ENCODE data around the gene PTPRM. TPM values are rescaled to one million over a fixed set of nuclear protein-coding genes. Genes with fewer than 3 reads are reported as not detected.
A peak's percentile ranks its signal among the peaks of the same experiment; 100 is the strongest.

PTPRM gene
- polyA plus RNA-seq, 1 of the 3 experiments (the other 2 are of a cell fraction): 16.0 TPM

- TF ChIP-seq POLR2AphosphoS5 (IDR thresholded peaks at IDR 0.05; ENCODE audit: low read depth, low read length) (peak; percentile 71), ELF1 (IDR thresholded peaks at IDR 0.05) (no peak), TAF1 (IDR thresholded peaks at IDR 0.05; ENCODE audit: borderline replicate concordance, low read depth, low read length) (no peak), FOXJ3 (CRISPR knock-in tag; IDR thresholded peaks at IDR 0.05) (peak; percentile 86), MXI1 (IDR thresholded peaks at IDR 0.05; ENCODE audit: low read depth, low read length) (no peak), NRF1 (IDR thresholded peaks at IDR 0.05; ENCODE audit: low read depth, low read length) (no peak), EP300 (IDR thresholded peaks at IDR 0.05; ENCODE audit: borderline replicate concordance in 1 of 2, low read depth in 1 of 2, low read length in 1 of 2) (peak in 1 of 2 experiments; percentile 89; a peak in 2 of 4 replicates)
- TF ChIP-seq, protein P1, sequence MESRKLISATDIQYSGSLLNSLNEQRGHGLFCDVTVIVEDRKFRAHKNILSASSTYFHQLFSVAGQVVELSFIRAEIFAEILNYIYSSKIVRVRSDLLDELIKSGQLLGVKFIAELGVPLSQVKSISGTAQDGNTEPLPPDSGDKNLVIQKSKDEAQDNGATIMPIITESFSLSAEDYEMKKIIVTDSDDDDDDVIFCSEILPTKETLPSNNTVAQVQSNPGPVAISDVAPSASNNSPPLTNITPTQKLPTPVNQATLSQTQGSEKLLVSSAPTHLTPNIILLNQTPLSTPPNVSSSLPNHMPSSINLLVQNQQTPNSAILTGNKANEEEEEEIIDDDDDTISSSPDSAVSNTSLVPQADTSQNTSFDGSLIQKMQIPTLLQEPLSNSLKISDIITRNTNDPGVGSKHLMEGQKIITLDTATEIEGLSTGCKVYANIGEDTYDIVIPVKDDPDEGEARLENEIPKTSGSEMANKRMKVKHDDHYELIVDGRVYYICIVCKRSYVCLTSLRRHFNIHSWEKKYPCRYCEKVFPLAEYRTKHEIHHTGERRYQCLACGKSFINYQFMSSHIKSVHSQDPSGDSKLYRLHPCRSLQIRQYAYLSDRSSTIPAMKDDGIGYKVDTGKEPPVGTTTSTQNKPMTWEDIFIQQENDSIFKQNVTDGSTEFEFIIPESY (IDR thresholded peaks at IDR 0.05; ENCODE audit: borderline replicate concordance, low read depth): no peak
Observed at GRCh38 chr18:8261651-8262091, 694.6 kb downstream of the PTPRM start (continued).

- H3K4me1 ChIP-seq (ENCODE audit: control insufficient read depth in 1 of 2, insufficient read depth in 2 of 2, low read depth in 1 of 2, low read length in 1 of 2): peaks cover 0 to 65% of the 10 kb centered on the region in 2 experiments; a peak in 2 of 4 replicates
- H3K79me2 ChIP-seq (ENCODE audit: insufficient read depth): no peaks in the 10 kb centered on the region
- peak in 1 of 2 experiments; percentile 73; a peak in 2 of 4 replicates for TF ChIP-seq EP300 (IDR thresholded peaks at IDR 0.05; ENCODE audit: borderline replicate concordance in 1 of 2, low read depth in 1 of 2, low read length in 1 of 2)
- peak; percentile 22; the same call in 1 of the 2 replicates for TF ChIP-seq MXI1 (IDR thresholded peaks at IDR 0.05; ENCODE audit: low read depth, low read length)
- TF ChIP-seq FOXJ3 (CRISPR knock-in tag; IDR thresholded peaks at IDR 0.05): no peak
- H3F3A ChIP-seq (replicated peaks; ENCODE audit: insufficient read depth): no peaks in the 10 kb centered on the region
- no peaks in the 10 kb centered on the region for H3K27me3 ChIP-seq (ENCODE audit: insufficient read depth)
- WGBS (ENCODE audit: low lambda C conversion rate): 14% methylated on average over 6 of the region's 6 CpGs
- no peaks in the 10 kb centered on the region for H3K9me3 ChIP-seq
- H3K4me2 ChIP-seq: no peak overlapping the region
- H3K9me2 ChIP-seq: no peaks in the 10 kb centered on the region
- peak; percentile 36 for DNase-seq
- ChIA-PET CTCF (interaction anchor here (0.7 to 3.2 kb wide), 7 partner anchors 13 to 217 kb away, joined by 3 to 16 read pairs (median 3); no protein-coding TSS in a partner anchor), POLR2A (interaction anchor here (2.0 kb wide), 1 partner anchor 669 kb away, joined by 6 read pairs; no protein-coding TSS in a partner anchor)
- H2AFZ ChIP-seq (ENCODE audit: low read depth): no peak overlapping the region
- no peak overlapping the region for H3K9ac ChIP-seq
- H3K36me3 ChIP-seq (replicated peaks in 1 of 2; ENCODE audit: control insufficient read depth in 1 of 2, insufficient read depth in 2 of 2, low read length in 1 of 2): no peaks in the 10 kb centered on the region
- peak overlapping the region in 1 of 2 experiments; percentile 96; a peak in 2 of 4 replicates for H3K27ac ChIP-seq (ENCODE audit: low read depth in 2 of 2, low read length in 1 of 2)
- H4K20me1 ChIP-seq (ENCODE audit: insufficient read depth): no peaks in the 10 kb centered on the region
- H3K4me3 ChIP-seq (ENCODE audit: low read depth in 2 of 2, low read length in 1 of 2): no peak overlapping the region
Observed at GRCh38 chr18:8262221-8262620, 695.1 kb downstream of the PTPRM start.

DNA sequence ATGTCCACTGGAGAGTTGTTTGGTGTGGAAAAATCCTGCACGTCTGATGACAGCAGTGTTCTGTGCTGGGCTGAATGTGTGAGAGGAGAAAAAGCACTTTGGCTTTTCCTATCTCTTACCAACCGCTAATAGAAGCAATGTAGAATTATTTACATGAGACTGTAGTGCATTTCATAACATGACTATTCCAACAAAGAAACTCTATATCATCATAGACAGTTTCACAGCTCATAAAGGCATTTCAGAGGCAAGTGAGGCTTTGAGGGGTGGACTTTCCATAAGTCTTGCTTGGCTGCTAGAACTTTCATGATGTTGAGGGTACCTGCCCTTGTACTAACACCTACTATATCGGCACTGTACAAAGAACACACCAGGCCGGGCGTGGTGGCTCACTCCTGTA is 697.0 kb downstream of the PTPRM start:
- peak overlapping the region in 1 of 2 experiments; percentile 96; a peak in 1 of 4 replicates for H3K27ac ChIP-seq (ENCODE audit: low read depth in 2 of 2, low read length in 1 of 2)
- no peaks in the 10 kb centered on the region for H4K20me1 ChIP-seq (ENCODE audit: insufficient read depth)
- no peaks in the 10 kb centered on the region for H3K36me3 ChIP-seq (replicated peaks in 1 of 2; ENCODE audit: control insufficient read depth in 1 of 2, insufficient read depth in 2 of 2, low read length in 1 of 2)
- no peak overlapping the region for H3K9ac ChIP-seq
- POLR2A ChIA-PET: no interaction called here
- H2AFZ ChIP-seq (ENCODE audit: low read depth): no peak overlapping the region
- H3F3A ChIP-seq (replicated peaks; ENCODE audit: insufficient read depth): no peaks in the 10 kb centered on the region
- H3K4me2 ChIP-seq: no peak overlapping the region
- no peak for DNase-seq
- CTCF ChIA-PET: interaction anchor here (1.4 kb wide), 1 partner anchor 474 kb away, joined by 4 read pairs; no protein-coding TSS in a partner anchor
- no peaks in the 10 kb centered on the region for H3K79me2 ChIP-seq (ENCODE audit: insufficient read depth)
- H3K9me3 ChIP-seq: no peaks in the 10 kb centered on the region
- peaks cover 0 to 56% of the 10 kb centered on the region in 2 experiments; a peak in 2 of 4 replicates for H3K4me1 ChIP-seq (ENCODE audit: control insufficient read depth in 1 of 2, insufficient read depth in 2 of 2, low read depth in 1 of 2, low read length in 1 of 2)
- no peaks in the 10 kb centered on the region for H3K27me3 ChIP-seq (ENCODE audit: insufficient read depth)
- H3K4me3 ChIP-seq (ENCODE audit: low read depth in 2 of 2, low read length in 1 of 2): no peak overlapping the region
- H3K9me2 ChIP-seq: no peaks in the 10 kb centered on the region
- 69% methylated on average over 5 of the region's 5 CpGs for WGBS (ENCODE audit: low lambda C conversion rate)
- TF ChIP-seq TCF12 (IDR thresholded peaks at IDR 0.05) (no peak), RXRA (IDR thresholded peaks at IDR 0.05; ENCODE audit: borderline replicate concordance, low read depth) (no peak), EZH2phosphoT487 (IDR thresholded peaks at IDR 0.05; ENCODE audit: borderline replicate concordance, low read depth) (no peak), CHD2 (IDR thresholded peaks at IDR 0.05; ENCODE audit: low read length, partially characterized antibody) (no peak), GATA2 (CRISPR knock-in tag; IDR thresholded peaks at IDR 0.05) (no peak), MEF2A (IDR thresholded peaks at IDR 0.05; ENCODE audit: borderline replicate concordance, low read depth) (no peak), MXI1 (IDR thresholded peaks at IDR 0.05; ENCODE audit: low read depth, low read length) (no peak)
- TF ChIP-seq, protein P1 (IDR thresholded peaks at IDR 0.05; ENCODE audit: borderline replicate concordance, low read depth): no peak
- TF ChIP-seq, protein P2, sequence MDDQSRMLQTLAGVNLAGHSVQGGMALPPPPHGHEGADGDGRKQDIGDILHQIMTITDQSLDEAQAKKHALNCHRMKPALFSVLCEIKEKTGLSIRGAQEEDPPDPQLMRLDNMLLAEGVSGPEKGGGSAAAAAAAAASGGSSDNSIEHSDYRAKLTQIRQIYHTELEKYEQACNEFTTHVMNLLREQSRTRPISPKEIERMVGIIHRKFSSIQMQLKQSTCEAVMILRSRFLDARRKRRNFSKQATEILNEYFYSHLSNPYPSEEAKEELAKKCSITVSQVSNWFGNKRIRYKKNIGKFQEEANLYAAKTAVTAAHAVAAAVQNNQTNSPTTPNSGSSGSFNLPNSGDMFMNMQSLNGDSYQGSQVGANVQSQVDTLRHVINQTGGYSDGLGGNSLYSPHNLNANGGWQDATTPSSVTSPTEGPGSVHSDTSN (IDR thresholded peaks at IDR 0.05): no peak
